ENCODE data around the gene MCFD2.

GRCh38 chr2:46945671-46946070 is 30.1 kb upstream of the MCFD2 start:
- no peak for TF ChIP-seq EZH2 (IDR thresholded peaks at IDR 0.05; ENCODE audit: borderline replicate concordance)
- no peak for TF ChIP-seq CTCF (IDR thresholded peaks at IDR 0.05; ENCODE audit: poor library complexity)
